Urinary bladder (tissue), 4 donors: Measurements from ENCODE around the gene ADAM15. TPM values are rescaled to one million over a fixed set of nuclear protein-coding genes. Genes with fewer than 3 reads are reported as not detected.

Experiments used
- DNase-seq: peaks from one replicate; pipeline ENCODE4 v3.0.0-alpha.2; 2015; ENCODE audit errors: extremely low spot score
- H3K27ac ChIP-seq: one replicate; pipeline ENCODE4 v1.5.1; 2013; ENCODE audit warnings: low read depth, mild to moderate bottlenecking, moderate library complexity
- H3K36me3 ChIP-seq: one replicate; pipeline ENCODE4 v1.6.1; 2013; ENCODE audit warnings: mild to moderate bottlenecking, moderate library complexity; ENCODE audit not compliant: insufficient read depth
- H3K4me1 ChIP-seq: one replicate; pipeline ENCODE4 v1.6.1; 2013; ENCODE audit warnings: mild to moderate bottlenecking, moderate library complexity; ENCODE audit not compliant: insufficient read depth
- H3K4me3 ChIP-seq: one replicate; pipeline ENCODE4 v1.5.1; 2013; ENCODE audit warnings: low read depth, low read length
- WGBS: extraction: QIAGEN DNeasy Blood & Tissue Kit; methylation state at CpG from one replicate; pipeline ENCODE4 v1.1.7; 2013; 5-methylcytosine and 5-hydroxymethylcytosine counted together
- polyA plus RNA-seq: library from polyadenylated mRNA; stranded (reverse); fragments of 200-250 nt; gene quantifications from one replicate; pipeline ENCODE4 v1.2.3, GENCODE V29; 2013
- total RNA-seq: library from RNA; depleted of rRNA; stranded (reverse); fragments of >200 nt; gene quantifications from one replicate; pipeline ENCODE4 v1.2.3, GENCODE V29; 2014
- donor health status: healthy with polysubstance abuse.
- donor health status: healthy.

The ADAM15 gene
- total and polyA plus RNA-seq, 2 donors: 38.3 to 118 TPM

DNA sequence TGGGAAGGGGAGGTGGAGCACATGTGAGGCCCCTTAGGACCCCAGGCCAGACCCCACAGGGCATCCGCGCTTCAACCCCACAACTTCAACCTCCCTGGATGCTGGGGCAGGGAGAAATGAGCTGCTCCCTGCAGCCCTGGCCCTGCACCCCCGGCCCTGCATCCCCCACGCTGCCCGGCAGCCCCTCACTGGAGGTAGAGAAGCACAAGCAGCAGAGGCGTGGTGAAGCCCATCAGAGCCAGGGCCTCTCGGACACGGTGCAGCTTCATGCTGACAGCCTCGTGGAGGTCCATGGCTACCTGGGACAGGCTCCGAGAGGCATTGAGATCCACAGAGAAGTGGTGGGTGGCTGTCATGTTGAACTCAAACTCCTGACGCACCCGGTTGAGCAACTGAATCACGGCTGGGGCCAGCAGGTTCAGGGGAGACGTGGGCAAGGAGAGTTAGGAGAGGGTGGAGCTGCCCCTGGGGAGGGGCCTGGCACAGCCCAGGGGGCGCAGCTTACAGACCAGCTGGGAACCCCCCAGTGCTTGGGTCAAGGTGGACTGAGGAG is 20.8 kb upstream of the ADAM15 start:
- no peaks in the 10 kb centered on the region for H3K36me3 ChIP-seq
- no peak overlapping the region for H3K27ac ChIP-seq
- no peaks in the 10 kb centered on the region for H3K4me1 ChIP-seq
- WGBS: 85% methylated on average over 15 of the region's 15 CpGs
- DNase-seq: no peak
- H3K4me3 ChIP-seq: no peak overlapping the region

DNA sequence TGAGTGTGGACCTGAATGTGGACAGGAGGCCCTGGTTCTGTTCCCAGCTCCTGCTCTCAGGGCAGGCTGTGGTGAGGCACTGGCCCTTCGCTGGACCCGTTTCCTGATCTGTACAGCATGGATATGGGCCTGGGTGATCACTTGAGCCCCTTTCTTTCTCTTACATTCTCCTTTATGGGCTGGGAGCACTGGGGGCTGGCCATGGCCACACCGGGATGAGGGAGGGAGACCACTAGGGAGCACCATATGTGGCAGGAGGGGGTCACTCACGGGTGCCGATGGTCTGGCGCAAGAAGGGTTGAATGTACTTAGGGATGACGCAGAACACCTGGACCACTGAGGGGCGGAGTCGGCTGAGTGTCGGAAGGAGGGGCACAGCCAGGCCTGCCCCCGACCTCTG is 20.2 kb upstream of the ADAM15 start:
- no peak for DNase-seq
- Histone ChIP-seq H3K4me3 (no peak overlapping the region), H3K36me3 (no peaks in the 10 kb centered on the region), H3K27ac (no peak overlapping the region), H3K4me1 (no peaks in the 10 kb centered on the region)
- 71% methylated on average over 11 of the region's 11 CpGs for WGBS

DNA sequence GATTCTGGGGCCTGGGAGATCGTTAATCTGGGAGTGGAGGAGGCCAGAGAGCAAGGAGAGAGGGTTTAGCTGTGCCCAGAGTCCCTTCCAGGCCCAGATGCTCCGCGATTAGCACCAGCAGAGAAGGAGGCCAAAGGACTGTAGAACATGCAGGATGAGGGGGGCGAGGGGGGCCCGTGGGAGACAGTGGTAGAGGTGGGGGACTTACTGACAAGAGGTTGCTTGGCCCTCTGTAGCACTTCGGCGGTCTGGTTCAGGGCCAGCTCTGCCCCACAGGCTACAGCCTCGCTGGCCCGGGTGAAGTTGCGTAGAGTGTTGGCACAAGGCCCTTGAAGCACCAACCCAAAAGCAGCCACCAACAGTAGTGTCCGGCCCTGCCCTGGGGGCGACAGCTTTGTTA is 18.2 kb upstream of the ADAM15 start:
- H3K36me3 ChIP-seq: no peaks in the 10 kb centered on the region
- no peak overlapping the region for H3K27ac ChIP-seq
- DNase-seq: no peak
- H3K4me3 ChIP-seq: no peak overlapping the region
- no peaks in the 10 kb centered on the region for H3K4me1 ChIP-seq
- WGBS: 88% methylated on average over 12 of the region's 12 CpGs

DNA sequence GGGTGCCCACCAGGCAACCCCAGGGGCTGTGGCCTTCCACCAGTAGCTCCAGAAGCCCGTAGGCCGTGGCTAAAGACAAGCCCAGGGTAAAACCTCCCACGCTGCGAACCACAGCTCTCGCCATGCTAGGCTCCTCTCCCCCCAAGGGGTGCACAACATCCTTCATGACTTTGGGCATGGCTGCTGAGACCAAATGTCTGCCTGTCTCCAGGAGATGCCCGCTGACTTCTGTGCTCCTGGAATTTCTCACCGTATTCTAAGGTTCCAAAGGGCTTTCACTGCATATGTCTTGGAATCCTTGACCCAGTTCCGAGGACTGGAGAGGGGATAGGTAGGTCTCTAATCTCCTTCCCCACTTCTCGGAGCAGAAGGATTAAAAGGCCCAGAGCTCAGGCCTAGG is 17.6 kb upstream of the ADAM15 start, which contains the start of the genes DCST1 and DCST2:
TSS of gene DCST1 (plus strand) at position 301 of the 400 bp plus-strand sequence. CDS start 213 bp downstream, outside the sequence.
TSS of gene DCST2 (minus strand) at position 258 of the 400 bp plus-strand sequence. CDS start at position 178, 80 bp downstream.
- H3K27ac ChIP-seq: no peak within 1 kb of the TSS
- no peaks in the 10 kb centered on the region for H3K36me3 ChIP-seq
- 94% methylated on average over 9 of the region's 9 CpGs for WGBS
- no peaks in the 10 kb centered on the region for H3K4me1 ChIP-seq
- no peak within 1 kb of the TSS for H3K4me3 ChIP-seq
- DNase-seq: no peak

DNA sequence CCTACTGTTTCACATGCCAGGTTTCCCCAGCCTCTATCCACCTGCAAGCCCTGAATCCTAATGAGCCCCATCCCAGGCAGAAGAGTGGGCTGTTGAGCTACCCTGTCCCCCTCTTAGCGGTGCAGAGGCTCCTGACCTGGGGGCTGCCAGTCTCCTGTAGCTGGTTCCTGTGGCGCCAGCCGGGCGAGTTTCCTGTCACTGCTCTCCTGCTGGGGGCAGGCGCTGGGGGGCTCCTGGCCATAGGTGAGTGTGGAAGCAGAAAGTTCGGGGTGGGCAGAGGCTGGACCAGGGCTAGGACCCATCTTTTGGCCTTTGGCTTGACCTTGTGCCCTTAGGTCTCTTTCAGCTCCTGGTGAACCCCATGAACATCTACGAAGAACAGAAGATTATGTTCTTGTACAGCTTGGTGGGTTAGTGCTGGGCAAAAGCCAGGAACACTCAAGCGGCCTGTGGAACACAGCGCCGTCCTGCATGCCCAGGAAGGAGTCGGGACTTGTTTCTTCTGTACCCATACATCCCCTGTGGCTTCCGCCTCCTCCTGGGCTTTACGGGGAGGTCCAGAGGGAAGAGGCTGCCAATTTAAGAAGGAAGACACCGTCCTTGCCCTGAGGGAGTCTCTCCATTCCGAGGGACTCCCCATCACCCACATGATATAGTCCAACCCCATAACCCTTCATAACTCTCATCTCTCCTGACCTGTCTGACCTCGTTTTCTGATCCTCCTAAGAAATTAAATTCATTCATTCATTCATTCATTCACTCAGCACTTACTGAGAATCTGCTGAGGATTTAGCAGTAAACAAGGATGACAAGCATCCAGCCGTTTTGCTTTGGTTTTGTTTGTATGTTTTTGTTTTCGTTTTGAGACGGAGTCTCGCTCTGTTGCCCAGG is 16.6 kb upstream of the ADAM15 start:
- Histone ChIP-seq H3K4me1 (no peaks in the 10 kb centered on the region), H3K36me3 (no peaks in the 10 kb centered on the region), H3K27ac (no peak overlapping the region), H3K4me3 (no peak overlapping the region)
- WGBS: 83% methylated on average over 20 of the region's 20 CpGs
- DNase-seq: no peak

DNA sequence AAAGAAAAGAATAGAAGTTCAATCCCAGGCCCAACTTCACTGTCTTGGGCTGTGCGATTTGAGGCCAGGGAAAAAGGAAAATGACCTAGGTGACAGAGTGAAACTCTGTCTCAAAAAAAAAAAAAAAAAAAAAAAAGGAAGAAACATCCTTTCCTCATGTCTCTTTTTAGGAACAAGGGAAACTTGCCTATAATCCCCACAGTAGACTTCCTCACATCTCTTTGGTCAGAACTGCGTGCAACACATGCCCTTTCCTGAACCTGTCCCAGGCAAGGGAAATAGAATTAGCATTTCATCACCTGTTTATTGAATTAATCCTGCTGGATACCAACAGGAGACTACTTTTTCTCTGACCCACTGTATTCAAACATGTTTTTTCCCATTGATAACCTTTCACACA is 15.2 kb upstream of the ADAM15 start:
- DNase-seq: no peak
- Histone ChIP-seq H3K36me3 (no peaks in the 10 kb centered on the region), H3K4me1 (no peaks in the 10 kb centered on the region), H3K27ac (no peak overlapping the region), H3K4me3 (no peak overlapping the region)
- WGBS: 83% methylated on average over 2 of the region's 2 CpGs

DNA sequence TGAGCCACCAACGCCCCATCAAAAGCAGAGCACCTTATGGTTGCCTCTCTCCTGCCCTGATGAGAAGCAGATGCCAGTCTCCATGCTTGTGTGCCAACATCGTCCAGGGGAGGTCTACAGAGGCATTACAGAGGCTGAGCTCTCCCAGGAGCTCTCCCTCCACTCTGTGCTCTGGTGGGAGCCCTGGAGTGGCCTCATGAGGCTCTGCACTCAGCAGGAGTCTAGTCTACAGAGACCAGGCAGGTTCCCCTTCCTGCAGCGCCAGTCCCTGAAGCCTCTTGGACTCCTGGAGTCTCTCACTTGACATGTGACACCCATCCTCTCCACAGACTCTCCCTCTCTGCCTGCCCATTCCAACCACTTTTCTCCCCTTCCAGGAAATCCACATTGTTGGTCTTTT is 14.1 kb upstream of the ADAM15 start:
- DNase-seq: no peak
- H3K4me3 ChIP-seq: no peak overlapping the region
- no peak overlapping the region for H3K27ac ChIP-seq
- WGBS: 90% methylated on average over 3 of the region's 3 CpGs
- H3K36me3 ChIP-seq: no peaks in the 10 kb centered on the region
- H3K4me1 ChIP-seq: no peaks in the 10 kb centered on the region

DNA sequence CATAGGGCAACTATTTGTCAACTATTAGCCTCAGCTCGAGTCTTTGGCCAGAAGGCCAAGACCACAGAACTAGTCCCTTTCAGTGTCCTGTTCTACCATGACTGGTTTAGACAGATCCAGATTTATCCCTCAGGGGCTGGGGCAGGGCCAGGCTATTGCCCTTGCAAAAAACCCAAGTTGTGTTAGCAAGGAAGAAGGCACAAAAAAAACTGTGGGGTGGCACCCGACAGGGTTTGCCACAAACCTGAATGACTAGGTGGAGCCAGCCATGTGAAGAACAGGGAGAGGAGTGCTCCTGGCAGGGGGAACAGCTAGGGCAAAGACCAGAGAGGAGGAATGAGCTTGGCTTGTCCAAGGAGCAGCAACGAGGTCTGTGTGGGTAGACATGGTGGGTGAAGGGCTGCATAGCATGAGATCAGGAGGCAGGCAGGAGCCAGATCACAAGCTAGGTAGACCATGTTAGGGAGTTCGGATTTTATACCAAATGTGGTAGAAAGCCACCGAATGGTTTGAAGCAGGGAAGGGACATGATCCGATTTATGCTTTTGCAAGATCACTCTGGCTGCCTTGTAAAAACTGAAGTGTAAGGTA is 13.2 kb upstream of the ADAM15 start:
- H3K4me1 ChIP-seq: no peaks in the 10 kb centered on the region
- no peak overlapping the region for H3K27ac ChIP-seq
- 86% methylated on average over 6 of the region's 6 CpGs for WGBS
- no peaks in the 10 kb centered on the region for H3K36me3 ChIP-seq
- no peak overlapping the region for H3K4me3 ChIP-seq
- no peak for DNase-seq

DNA sequence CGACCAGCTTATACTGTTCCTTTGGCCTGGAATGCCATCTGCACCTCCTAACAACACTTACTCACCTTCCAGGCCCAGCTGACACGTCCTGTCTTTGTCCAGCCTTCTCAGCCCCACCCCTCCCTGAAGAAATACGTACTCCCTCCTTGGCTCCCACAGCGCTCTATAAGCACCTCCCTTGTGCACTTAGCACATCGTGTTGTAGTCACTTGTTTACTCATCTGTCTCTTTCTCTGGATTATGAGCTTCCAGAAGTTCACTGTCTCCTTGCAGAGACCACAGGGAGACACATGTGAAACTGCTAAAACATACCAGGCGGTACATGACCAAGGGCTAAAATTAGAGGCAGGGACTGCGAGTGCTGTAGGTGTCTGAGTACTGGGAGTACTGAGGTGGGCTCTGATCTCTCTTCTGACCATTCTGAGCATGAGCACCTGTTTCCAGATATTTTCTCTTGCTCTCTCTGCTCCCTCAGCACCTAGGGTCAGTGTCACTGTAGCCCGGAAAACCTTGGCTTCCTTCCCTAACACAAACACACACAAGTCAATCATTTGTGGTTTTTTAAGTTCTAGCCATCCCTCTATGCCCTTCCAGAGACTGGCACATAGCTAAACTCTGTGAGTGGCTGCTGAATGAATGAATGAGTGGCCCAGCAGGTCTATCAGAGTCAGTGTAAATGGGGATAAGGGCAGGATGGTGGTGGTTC is 12.4 kb upstream of the ADAM15 start:
- no peak for DNase-seq
- WGBS: 30% methylated on average over 8 of the region's 8 CpGs
- H3K27ac ChIP-seq: no peak overlapping the region
- no peak overlapping the region for H3K4me3 ChIP-seq
- H3K36me3 ChIP-seq: no peaks in the 10 kb centered on the region
- H3K4me1 ChIP-seq: no peaks in the 10 kb centered on the region

DNA sequence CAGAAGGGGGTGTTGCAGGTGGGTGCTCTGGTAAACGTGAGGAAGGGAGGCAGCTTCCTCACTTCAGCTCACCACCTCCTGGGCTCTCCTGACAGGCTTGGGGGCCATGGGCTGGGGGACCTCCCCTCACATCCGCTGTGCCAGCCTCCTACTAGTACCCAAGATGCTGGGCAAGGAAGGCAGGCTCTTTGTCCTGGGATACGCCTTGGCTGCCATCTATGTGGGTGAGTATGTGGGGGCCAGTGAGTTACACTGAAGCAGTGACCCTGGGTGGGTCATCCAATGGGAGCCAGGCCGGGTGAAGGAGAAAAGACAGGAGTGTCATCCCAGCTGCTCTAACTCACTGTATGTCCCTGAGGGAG is 11.8 kb upstream of the ADAM15 start:
- DNase-seq: no peak
- Histone ChIP-seq H3K4me3 (no peak overlapping the region), H3K36me3 (no peaks in the 10 kb centered on the region), H3K4me1 (no peaks in the 10 kb centered on the region), H3K27ac (no peak overlapping the region)
- 71% methylated on average over 4 of the region's 4 CpGs for WGBS

DNA sequence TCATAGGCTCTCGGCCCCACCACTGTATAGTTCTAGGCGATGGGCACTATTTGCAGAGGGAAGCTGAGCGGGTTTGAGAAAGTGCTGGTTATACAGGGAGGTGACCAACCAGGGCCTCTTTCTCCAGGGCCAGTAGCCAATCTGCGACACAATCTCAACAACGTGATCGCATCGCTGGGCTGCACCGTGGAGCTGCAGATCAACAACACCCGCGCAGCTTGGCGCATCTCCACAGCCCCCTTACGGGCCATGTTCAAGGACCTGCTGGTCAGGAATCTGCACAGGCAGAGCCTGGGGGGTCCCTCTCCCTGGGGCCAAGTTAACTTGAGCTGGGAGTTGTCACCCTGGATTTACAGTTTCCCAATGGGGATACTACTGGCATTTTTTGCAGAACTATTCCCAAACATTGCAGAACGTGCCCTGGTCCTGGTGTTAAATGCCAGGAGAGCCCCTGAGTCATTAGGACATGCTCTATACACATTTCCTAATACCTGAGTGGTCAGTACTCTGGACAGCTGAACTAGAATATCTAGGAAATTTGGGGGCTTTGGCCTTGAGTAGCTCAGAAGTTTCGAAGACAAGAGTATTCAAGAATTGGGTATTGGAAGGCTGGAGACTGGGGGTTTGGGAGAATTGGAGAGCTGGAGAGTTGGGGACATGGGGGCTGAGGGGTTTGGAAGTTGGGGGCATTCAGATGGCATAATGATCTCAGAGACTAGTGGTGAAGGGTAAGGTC is 10.6 kb upstream of the ADAM15 start:
- no peaks in the 10 kb centered on the region for H3K4me1 ChIP-seq
- no peaks in the 10 kb centered on the region for H3K36me3 ChIP-seq
- 88% methylated on average over 14 of the region's 14 CpGs for WGBS
- no peak overlapping the region for H3K27ac ChIP-seq
- H3K4me3 ChIP-seq: no peak overlapping the region
- no peak for DNase-seq

DNA sequence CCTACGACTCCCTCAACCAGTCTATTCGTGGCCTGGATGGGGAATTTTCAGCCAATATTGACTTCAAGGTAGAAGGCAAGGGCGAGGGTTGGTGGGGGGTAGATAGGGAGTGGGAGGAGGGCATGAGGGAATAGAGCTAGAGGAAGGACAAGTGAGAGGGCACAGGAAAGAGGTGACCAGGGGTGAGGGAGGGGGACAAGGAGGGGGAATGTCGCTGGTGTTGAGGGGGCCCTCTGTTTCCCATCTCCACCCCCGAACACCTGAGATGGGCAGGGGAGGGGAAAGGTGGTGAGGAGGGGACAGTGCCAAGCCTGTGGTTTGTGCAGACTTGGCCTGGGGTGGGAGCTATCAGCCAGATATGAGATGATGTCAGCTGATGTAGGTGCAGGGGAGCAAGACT is 8.3 kb upstream of the ADAM15 start:
- DNase-seq: no peak
- H3K27ac ChIP-seq: no peak overlapping the region
- H3K36me3 ChIP-seq: no peaks in the 10 kb centered on the region
- no peaks in the 10 kb centered on the region for H3K4me1 ChIP-seq
- no peak overlapping the region for H3K4me3 ChIP-seq
- 80% methylated on average over 5 of the region's 5 CpGs for WGBS

DNA sequence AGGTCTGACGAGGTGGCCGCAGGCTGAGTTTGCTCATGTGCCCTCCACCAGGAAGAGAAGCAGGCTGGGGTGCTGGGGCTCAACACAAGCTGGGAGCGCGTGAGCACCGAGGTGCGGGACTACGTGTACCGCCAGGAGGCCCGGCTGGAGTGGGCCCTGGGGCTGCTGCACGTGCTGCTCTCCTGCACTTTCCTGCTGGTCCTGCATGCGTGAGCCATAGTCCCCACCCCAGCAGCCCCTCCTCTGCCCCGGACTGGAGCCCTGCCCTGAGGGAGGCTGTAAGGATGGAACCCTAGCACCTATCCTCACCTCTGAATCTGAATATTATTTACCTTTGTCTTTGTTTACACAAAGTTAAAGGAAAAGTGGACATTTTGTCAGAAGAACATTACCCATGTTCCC is 7.8 kb upstream of the ADAM15 start:
- no peaks in the 10 kb centered on the region for H3K4me1 ChIP-seq
- DNase-seq: no peak
- no peak overlapping the region for H3K27ac ChIP-seq
- no peaks in the 10 kb centered on the region for H3K36me3 ChIP-seq
- H3K4me3 ChIP-seq: no peak overlapping the region
- WGBS: 71% methylated on average over 12 of the region's 12 CpGs
